Mesenchymal stem cell (in vitro differentiated cells and primary cell): Measurements from ENCODE around the gene WNT6.

Experiments
- DNase-seq: peaks from one replicate; pipeline ENCODE4 v3.0.0-alpha.2; 2013
- H2AFZ ChIP-seq: one replicate; pipeline ENCODE4 v1.6.1; 2013; ENCODE audit warnings: low read depth, mild to moderate bottlenecking, control low read depth, inconsistent platforms, low read length, moderate library complexity
- H2AK5ac ChIP-seq: 2 replicates; pipeline ENCODE4 v1.6.1; 2013; ENCODE audit warnings: low read length, moderate library complexity, mild to moderate bottlenecking, inconsistent platforms; ENCODE audit not compliant: severe bottlenecking
- H2BK120ac ChIP-seq: one replicate; pipeline ENCODE4 v1.6.1; 2013; ENCODE audit warnings: low read depth, mild to moderate bottlenecking, inconsistent platforms, low read length, moderate library complexity
- H2BK12ac ChIP-seq, 2 experiments: one replicate each; pipeline ENCODE4 v1.6.1; 2013; ENCODE audit warnings: inconsistent platforms in 2 of 2, low read length in 2 of 2, mild to moderate bottlenecking in 2 of 2, moderate library complexity in 2 of 2, control low read depth in 1 of 2
- H2BK15ac ChIP-seq: one replicate; pipeline ENCODE4 v1.6.1; 2013; ENCODE audit warnings: mild to moderate bottlenecking, low read depth, inconsistent platforms; ENCODE audit not compliant: poor library complexity, severe bottlenecking
- H2BK5ac ChIP-seq: 2 replicates; pipeline ENCODE4 v1.6.1; 2013; ENCODE audit warnings: low read depth, mild to moderate bottlenecking, low read length, control low read depth, inconsistent platforms; ENCODE audit not compliant: poor library complexity, severe bottlenecking
- H3K14ac ChIP-seq, 2 experiments: one replicate each; pipeline ENCODE4 v1.6.1; 2013; ENCODE audit warnings: inconsistent platforms in 2 of 2, low read length in 2 of 2, control low read depth in 1 of 2, mild to moderate bottlenecking in 1 of 2, moderate library complexity in 1 of 2
- H3K18ac ChIP-seq, 2 experiments: one replicate each; pipeline ENCODE4 v1.6.1; 2013; ENCODE audit warnings: inconsistent platforms in 2 of 2, low read length in 2 of 2, control low read depth in 1 of 2, low read depth in 1 of 2, mild to moderate bottlenecking in 1 of 2
- H3K23ac ChIP-seq, 2 experiments: one replicate each; pipeline ENCODE4 v1.6.1; 2013; ENCODE audit warnings: inconsistent platforms in 2 of 2, low read length in 2 of 2, mild to moderate bottlenecking in 2 of 2, moderate library complexity in 2 of 2, control low read depth in 1 of 2
- H3K27ac ChIP-seq: 2 replicates; pipeline ENCODE4 v1.5.1; 2013; ENCODE audit warnings: mild to moderate bottlenecking, moderate library complexity, low read length, control low read depth, inconsistent platforms; ENCODE audit not compliant: poor library complexity, severe bottlenecking
- H3K27me3 ChIP-seq, 2 experiments: 2 replicates each; pipeline versions ENCODE4 v1.6.1 to v1.7.0; 2013; ENCODE audit warnings: low read length in 2 of 2, mild to moderate bottlenecking in 2 of 2, moderate library complexity in 2 of 2, control low read depth in 1 of 2, inconsistent platforms in 1 of 2; ENCODE audit not compliant: control insufficient read depth in 1 of 2, insufficient read depth in 1 of 2
- H3K36me3 ChIP-seq, 2 experiments: 2 replicates each; pipeline versions ENCODE4 v1.6.1 to v1.7.0; 2013; ENCODE audit warnings: low read length in 2 of 2, control low read depth in 1 of 2, inconsistent platforms in 1 of 2, low read depth in 1 of 2, mild to moderate bottlenecking in 1 of 2; ENCODE audit not compliant: insufficient read depth in 2 of 2, control insufficient read depth in 1 of 2
- H3K4ac ChIP-seq, 2 experiments: one replicate each; pipeline ENCODE4 v1.6.1; 2013; ENCODE audit warnings: inconsistent platforms in 2 of 2, low read length in 2 of 2, mild to moderate bottlenecking in 2 of 2, moderate library complexity in 2 of 2, control low read depth in 1 of 2, low read depth in 1 of 2
- H3K4me1 ChIP-seq: 2 replicates; pipeline ENCODE4 v1.6.1; 2013; ENCODE audit warnings: low read depth, low read length, control low read depth; ENCODE audit not compliant: control insufficient read depth, insufficient read depth
- H3K4me2 ChIP-seq: 2 replicates; pipeline ENCODE4 v1.6.1; 2013; ENCODE audit warnings: low read length, mild to moderate bottlenecking, inconsistent platforms; ENCODE audit not compliant: poor library complexity, severe bottlenecking
- H3K4me3 ChIP-seq, 2 experiments: 2 replicates each; pipeline versions ENCODE4 v1.5.1 to v1.7.0; 2013; ENCODE audit warnings: low read length in 2 of 2, mild to moderate bottlenecking in 2 of 2, control low read depth in 1 of 2, low read depth in 1 of 2; ENCODE audit not compliant: insufficient read depth in 1 of 2
- H3K79me1 ChIP-seq: replicated peaks from 2 replicates; pipeline ENCODE4 v1.6.1; 2013; ENCODE audit warnings: mild to moderate bottlenecking, control low read depth, low read length, inconsistent platforms; ENCODE audit not compliant: poor library complexity, severe bottlenecking
- H3K9ac ChIP-seq: 2 replicates; pipeline ENCODE4 v1.7.0; 2013; ENCODE audit warnings: mild to moderate bottlenecking, low read length, moderate library complexity
- H3K9me3 ChIP-seq: 2 replicates; pipeline ENCODE4 v1.7.0; 2013; ENCODE audit warnings: mild to moderate bottlenecking, low read length; ENCODE audit not compliant: control insufficient read depth
- H4K8ac ChIP-seq: one replicate; pipeline ENCODE4 v1.6.1; 2013; ENCODE audit warnings: inconsistent platforms, mild to moderate bottlenecking, low read length, moderate library complexity
- H4K91ac ChIP-seq: one replicate; pipeline ENCODE4 v1.6.1; 2013; ENCODE audit warnings: mild to moderate bottlenecking, low read length, inconsistent platforms
- WGBS: methylation state at CpG from one replicate; pipeline ENCODE4 v1.1.7; 2013; ENCODE audit warnings: mixed read lengths; 5-methylcytosine and 5-hydroxymethylcytosine counted together

WNT6 gene

DNA sequence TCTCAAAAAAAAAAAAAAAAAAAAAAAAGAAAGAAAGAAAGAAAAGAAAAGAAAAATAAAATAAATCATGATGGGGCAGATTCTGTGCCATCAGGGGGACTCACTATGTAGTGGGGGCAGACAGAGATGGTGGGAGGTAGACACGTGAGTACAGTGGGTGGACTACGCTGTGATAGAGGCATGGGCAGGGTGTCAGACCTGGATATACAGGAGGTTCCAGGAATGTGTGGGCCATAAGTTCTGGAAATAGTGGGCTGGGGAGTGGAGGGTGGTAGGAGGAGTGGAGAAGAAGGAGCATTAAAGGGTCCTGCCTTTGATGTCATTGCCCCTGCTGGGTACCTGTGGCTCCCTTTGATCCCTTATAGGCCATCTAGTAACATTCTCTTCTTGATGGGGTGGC lies 8.8 kb upstream of the WNT6 start:
- Histone ChIP-seq H3K27ac (no peak overlapping the region), H2BK5ac (no peak overlapping the region)
- DNase-seq = no peak

DNA sequence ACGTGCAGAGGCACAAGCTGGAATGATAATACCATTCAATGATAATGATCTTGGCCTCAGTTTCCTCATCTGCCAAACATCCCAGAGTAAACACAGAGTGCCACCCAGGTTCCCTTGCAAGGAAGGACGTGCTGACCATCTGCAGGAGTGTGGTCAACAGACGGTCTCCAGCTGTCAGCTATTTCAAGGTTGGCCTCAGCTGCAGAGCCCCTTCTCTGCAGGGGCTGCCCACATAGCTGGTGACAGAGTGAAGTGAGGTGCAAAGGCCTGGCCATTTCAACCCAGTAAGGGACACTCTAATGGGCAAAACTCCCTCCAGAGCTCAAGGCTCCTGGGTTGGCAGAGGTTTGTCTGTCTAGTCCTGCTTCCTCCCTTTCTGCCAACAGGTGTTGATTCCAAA lies 8.3 kb upstream of the WNT6 start:
- Histone ChIP-seq H3K27ac (no peak overlapping the region), H3K14ac (no peak overlapping the region)
- WGBS = 55% methylated on average over 2 of the region's 3 CpGs

More for the DNA sequence above, 8.8 kb upstream of the WNT6 start:
- Histone ChIP-seq H2AK5ac (no peak overlapping the region), H3K4me1 (peaks cover 5% of the 10 kb centered on the region), H2BK120ac (no peak overlapping the region), H3K4ac (no peak overlapping the region), H3K27me3 (peaks cover 48 to 61% of the 10 kb centered on the region in 2 experiments), H2BK12ac (no peak overlapping the region), H3K79me1 (no peaks in the 10 kb centered on the region), H3K4me3 (no peak overlapping the region), H3K14ac (no peak overlapping the region), H3K23ac (no peak overlapping the region), H3K4me2 (no peak overlapping the region), H3K36me3 (no peaks in the 10 kb centered on the region), H2AFZ (no peak overlapping the region), H3K9ac (no peak overlapping the region), H4K8ac (no peak overlapping the region), H3K9me3 (no peaks in the 10 kb centered on the region), H4K91ac (no peak overlapping the region), H2BK15ac (no peak overlapping the region), H3K18ac (no peak overlapping the region)
- WGBS = 81% methylated on average over 2 of the region's 2 CpGs

DNA sequence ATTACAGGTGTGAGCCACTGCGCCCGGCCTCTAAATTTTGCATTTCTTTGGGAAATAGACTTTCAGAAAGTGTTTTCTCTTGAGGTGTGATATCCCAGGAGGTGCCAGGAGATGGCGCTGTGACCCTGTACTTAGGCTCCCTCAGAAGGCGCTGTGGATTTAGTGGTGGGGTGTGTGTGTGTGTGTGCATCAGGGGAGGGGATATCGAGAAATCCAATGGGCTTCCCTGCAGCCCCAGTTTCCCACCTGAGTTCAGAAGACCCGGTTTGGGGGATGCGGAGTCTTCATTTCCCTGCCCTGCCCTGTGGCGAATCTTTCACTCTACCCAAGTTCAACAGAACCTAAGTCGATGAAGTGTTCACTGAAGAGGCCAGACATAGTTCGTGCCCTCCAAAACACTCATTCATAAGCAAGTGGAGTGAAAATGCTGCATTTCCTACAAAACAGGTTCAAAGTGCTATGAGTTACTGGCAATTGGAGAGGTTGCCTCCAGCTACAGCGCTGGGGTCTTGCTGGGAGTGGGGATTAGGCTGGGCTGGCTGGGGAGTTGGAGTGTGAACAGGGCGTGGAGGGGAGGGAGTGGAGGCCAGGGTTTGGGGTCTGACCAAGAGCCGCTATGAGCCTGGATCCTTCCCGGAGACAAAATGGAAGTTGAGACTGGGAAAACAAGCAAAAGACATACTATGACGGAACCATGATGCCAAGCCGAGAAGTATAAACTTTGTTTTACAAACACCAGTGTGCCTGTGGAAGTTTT lies 6.5 kb upstream of the WNT6 start:
- Histone ChIP-seq H3K4me3 (no peak overlapping the region), H3K4ac (no peak overlapping the region), H3K18ac (no peak overlapping the region), H3K23ac (no peak overlapping the region), H2AK5ac (no peak overlapping the region), H3K9ac (no peak overlapping the region), H3K27me3 (peaks cover 71 to 79% of the 10 kb centered on the region in 2 experiments), H2BK12ac (no peak overlapping the region), H2BK5ac (no peak overlapping the region), H3K14ac (no peak overlapping the region), H3K4me2 (no peak overlapping the region), H2BK15ac (no peak overlapping the region), H3K79me1 (no peaks in the 10 kb centered on the region), H3K36me3 (no peaks in the 10 kb centered on the region), H2BK120ac (no peak overlapping the region), H3K27ac (no peak overlapping the region), H4K8ac (no peak overlapping the region), H3K4me1 (peaks cover 7% of the 10 kb centered on the region), H3K9me3 (no peaks in the 10 kb centered on the region), H4K91ac (no peak overlapping the region), H2AFZ (no peak overlapping the region)
- WGBS = 25% methylated on average over 14 of the region's 16 CpGs
- peak; percentile 44 for DNase-seq

More for the DNA sequence above, 8.3 kb upstream of the WNT6 start:
- no peaks in the 10 kb centered on the region for H3K79me1 ChIP-seq
- H2AFZ ChIP-seq = no peak overlapping the region
- H4K8ac ChIP-seq = no peak overlapping the region
- no peak overlapping the region for H2AK5ac ChIP-seq
- no peak overlapping the region for H3K9ac ChIP-seq
- peaks cover 5% of the 10 kb centered on the region for H3K4me1 ChIP-seq
- no peak overlapping the region for H2BK12ac ChIP-seq
- H3K4me2 ChIP-seq = no peak overlapping the region
- no peak overlapping the region for H3K23ac ChIP-seq
- no peak overlapping the region for H4K91ac ChIP-seq
- DNase-seq = no peak
- H3K27me3 ChIP-seq = peaks cover 53 to 65% of the 10 kb centered on the region in 2 experiments
- H3K36me3 ChIP-seq = no peaks in the 10 kb centered on the region
- H3K18ac ChIP-seq = no peak overlapping the region
- no peak overlapping the region for H2BK15ac ChIP-seq
- H3K4ac ChIP-seq = no peak overlapping the region
- no peak overlapping the region for H3K4me3 ChIP-seq
- no peaks in the 10 kb centered on the region for H3K9me3 ChIP-seq
- H2BK5ac ChIP-seq = no peak overlapping the region
- no peak overlapping the region for H2BK120ac ChIP-seq

DNA sequence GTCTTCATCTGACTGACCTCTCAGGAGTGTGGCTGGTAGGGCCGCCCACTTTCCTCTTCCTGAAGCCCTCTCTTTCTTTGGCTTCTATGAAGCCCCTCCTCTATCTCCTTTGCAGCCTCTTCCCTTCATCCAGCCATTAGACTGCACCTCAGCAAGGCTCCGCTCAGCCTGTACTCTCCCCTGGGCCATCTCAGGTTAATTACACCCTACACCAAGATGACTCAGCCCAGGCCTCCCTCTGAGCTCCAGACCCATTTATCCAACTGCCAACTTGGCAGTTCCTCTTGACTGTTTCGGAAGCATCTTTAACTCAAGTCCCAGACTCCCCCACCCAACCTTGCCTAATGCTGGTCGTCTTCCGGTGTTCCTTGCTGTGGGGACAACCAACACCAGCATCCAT lies 5.8 kb upstream of the WNT6 start:
- Histone ChIP-seq H4K91ac (no peak overlapping the region), H3K4ac (no peak overlapping the region), H3K79me1 (no peaks in the 10 kb centered on the region), H3K27ac (no peak overlapping the region), H2AK5ac (no peak overlapping the region), H2BK5ac (no peak overlapping the region), H2AFZ (no peak overlapping the region), H3K4me1 (peaks cover 7% of the 10 kb centered on the region), H4K8ac (no peak overlapping the region), H3K36me3 (no peaks in the 10 kb centered on the region), H3K18ac (no peak overlapping the region), H3K4me3 (no peak overlapping the region), H3K23ac (no peak overlapping the region), H2BK120ac (no peak overlapping the region), H3K9ac (no peak overlapping the region), H3K27me3 (peaks cover 73 to 81% of the 10 kb centered on the region in 2 experiments), H3K14ac (no peak overlapping the region), H3K4me2 (no peak overlapping the region), H2BK15ac (no peak overlapping the region), H2BK12ac (no peak overlapping the region), H3K9me3 (no peaks in the 10 kb centered on the region)
- 36% methylated on average over 5 of the region's 5 CpGs for WGBS
- DNase-seq = no peak
